OCI-LY7 (cell line): ENCODE results near the gene PIP5K1A. TPM values are rescaled to one million over a fixed set of nuclear protein-coding genes. Genes with fewer than 3 reads are reported as not detected.

ENCODE experiments used
- BruUV-seq: library from RNA; stranded (reverse); fragments of 400-500 nt; replicated peaks from 2 replicates; lab custom pipeline; 2021; lab: Mats Ljungman, UMichigan
- CTCF ChIA-PET: fragments of 300-600 bp; sonication (Branson Sonifier 250); formaldehyde crosslinking; loops from one replicate; lab custom pipeline; 2022; ENCODE audit warnings: antibody characterized with exemption; ENCODE audit not compliant: unreplicated experiment; lab: Charles Lee
- POLR2A ChIA-PET: fragments of 300-600 bp; sonication (Branson Sonifier 250); formaldehyde crosslinking; loops from one replicate; lab custom pipeline; 2022; ENCODE audit warnings: antibody characterized with exemption; lab: Charles Lee
- DNase-seq: peaks from one replicate; pipeline ENCODE4 v3.0.0-alpha.2; 2015; ENCODE audit warnings: low spot score
- H2AFZ ChIP-seq: fragments of 200-600 bp; sonication (generic), shearing (Covaris generic); 2 replicates; pipeline ENCODE4 v1.6.1; 2014; ENCODE audit warnings: mild to moderate bottlenecking, antibody characterized with exemption, low read length, moderate library complexity
- H3K27ac ChIP-seq: fragments of 200-600 bp; sonication (generic); 2 replicates; pipeline ENCODE4 v1.5.1; 2014; ENCODE audit warnings: mixed run types, low read depth, mild to moderate bottlenecking, moderate library complexity, low read length, inconsistent platforms; ENCODE audit not compliant: poor library complexity, severe bottlenecking
- H3K36me3 ChIP-seq: fragments of 200-600 bp; sonication (generic); 2 replicates; pipeline ENCODE4 v1.6.1; 2014; ENCODE audit warnings: mild to moderate bottlenecking, antibody characterized with exemption, low read length, moderate library complexity, mixed read lengths; ENCODE audit not compliant: insufficient read depth
- H3K4me1 ChIP-seq: fragments of 200-600 bp; sonication (generic); 2 replicates; pipeline ENCODE4 v1.5.1; 2014; ENCODE audit warnings: mild to moderate bottlenecking, low read length; ENCODE audit not compliant: insufficient read depth, poor library complexity, severe bottlenecking
- H3K4me2 ChIP-seq: fragments of 200-600 bp; sonication (generic); 2 replicates; pipeline ENCODE4 v1.6.1; 2014; ENCODE audit warnings: mild to moderate bottlenecking, low read length
- H3K4me3 ChIP-seq: fragments of 200-600 bp; sonication (generic); 2 replicates; pipeline ENCODE4 v1.5.1; 2014; ENCODE audit warnings: mild to moderate bottlenecking, low read depth, low read length; ENCODE audit not compliant: poor library complexity, severe bottlenecking
- H3K79me2 ChIP-seq: fragments of 200-600 bp; sonication (generic); 2 replicates; pipeline ENCODE4 v1.6.1; 2016; ENCODE audit warnings: low read depth, mild to moderate bottlenecking, low read length, moderate library complexity, mixed read lengths; ENCODE audit not compliant: insufficient read depth
- H3K9me2 ChIP-seq: fragments of 200-600 bp; sonication (generic); 2 replicates; pipeline ENCODE4 v1.6.1; 2016; ENCODE audit warnings: mild to moderate bottlenecking, low read length, mixed read lengths; ENCODE audit not compliant: insufficient read depth
- H3K9me3 ChIP-seq: fragments of 200-600 bp; sonication (generic); 2 replicates; pipeline ENCODE4 v1.6.1; 2014; ENCODE audit warnings: mild to moderate bottlenecking, mixed run types, low read length, mixed read lengths
- H4K20me1 ChIP-seq: fragments of 200-600 bp; sonication (generic); 2 replicates; pipeline ENCODE4 v1.6.1; 2014; ENCODE audit warnings: mild to moderate bottlenecking, antibody characterized with exemption, low read length, moderate library complexity, mixed read lengths; ENCODE audit not compliant: insufficient read depth
- EZH2phosphoT487 ChIP-seq: fragments of 200-600 bp; sonication (generic); IDR thresholded peaks from 2 replicates; pipeline ENCODE4 v1.6.1; 2018; ENCODE audit warnings: low read depth, borderline replicate concordance, mild to moderate bottlenecking, mixed run types, antibody characterized with exemption, low read length, moderate library complexity, mixed read lengths
- intact Hi-C: fragments of 100-400 bp; cut with micrococcal nuclease; formaldehyde crosslinking; loops from one replicate; pipeline ENCODE4 v1.10.0; 2022; ENCODE audit not compliant: unreplicated experiment
- total RNA-seq, 2 experiments: library from RNA; depleted of rRNA in 1 of 2; stranded (reverse); fragments of >200 nt in 1 of 2; shearing (Covaris generic) in 1 of 2; gene quantifications; 2 replicates each; pipeline ENCODE4 v1.2.3, GENCODE V29; 2014 to 2022
- TF ChIP-seq, protein P1 (sequence below): fragments of 200-600 bp; sonication (generic); conservative IDR thresholded peaks from 2 replicates; pipeline ENCODE4 v1.5.1; 2014; ENCODE audit warnings: mild to moderate bottlenecking, antibody characterized with exemption, low read length, moderate library complexity, mixed read lengths

The PIP5K1A gene
- total RNA-seq, 2 experiments from 2014 or later, result 50.5 to 85.3 TPM

DNA sequence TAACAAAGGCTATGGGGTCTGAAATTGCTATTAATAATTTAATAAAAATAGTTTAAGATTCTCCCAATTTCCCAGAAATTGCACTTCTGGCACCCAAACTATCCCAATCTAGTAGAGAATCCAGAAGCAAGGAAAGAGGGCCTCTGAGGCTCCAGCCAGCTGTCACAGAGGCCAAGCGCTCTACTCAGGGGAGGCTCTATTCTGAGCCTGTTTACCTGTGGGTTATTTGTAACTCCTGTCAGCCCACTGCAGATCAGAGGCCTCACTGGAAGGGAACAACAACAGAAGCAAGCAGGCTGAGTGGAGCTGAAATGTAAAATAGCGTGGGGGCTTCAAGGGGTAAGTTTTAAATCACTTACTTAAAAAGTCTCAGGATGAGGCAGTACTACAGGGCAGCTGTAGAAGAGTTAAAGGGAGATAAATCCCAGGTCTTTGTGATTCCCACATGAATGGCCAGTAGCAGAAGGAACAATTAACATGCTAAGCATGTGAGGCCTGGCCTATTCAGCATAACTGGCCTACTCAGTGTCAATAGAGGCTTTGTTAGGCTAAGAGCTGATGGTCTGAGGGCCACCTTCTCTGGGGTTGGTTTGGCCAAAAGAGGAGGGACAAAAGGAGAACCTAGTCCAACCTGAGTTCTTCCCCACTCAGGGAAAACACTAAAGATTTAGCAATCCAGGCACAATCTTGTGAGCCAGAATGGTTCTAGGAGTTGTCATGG, 96.5 kb downstream of the PIP5K1A start:
- TF ChIP-seq, protein P1, sequence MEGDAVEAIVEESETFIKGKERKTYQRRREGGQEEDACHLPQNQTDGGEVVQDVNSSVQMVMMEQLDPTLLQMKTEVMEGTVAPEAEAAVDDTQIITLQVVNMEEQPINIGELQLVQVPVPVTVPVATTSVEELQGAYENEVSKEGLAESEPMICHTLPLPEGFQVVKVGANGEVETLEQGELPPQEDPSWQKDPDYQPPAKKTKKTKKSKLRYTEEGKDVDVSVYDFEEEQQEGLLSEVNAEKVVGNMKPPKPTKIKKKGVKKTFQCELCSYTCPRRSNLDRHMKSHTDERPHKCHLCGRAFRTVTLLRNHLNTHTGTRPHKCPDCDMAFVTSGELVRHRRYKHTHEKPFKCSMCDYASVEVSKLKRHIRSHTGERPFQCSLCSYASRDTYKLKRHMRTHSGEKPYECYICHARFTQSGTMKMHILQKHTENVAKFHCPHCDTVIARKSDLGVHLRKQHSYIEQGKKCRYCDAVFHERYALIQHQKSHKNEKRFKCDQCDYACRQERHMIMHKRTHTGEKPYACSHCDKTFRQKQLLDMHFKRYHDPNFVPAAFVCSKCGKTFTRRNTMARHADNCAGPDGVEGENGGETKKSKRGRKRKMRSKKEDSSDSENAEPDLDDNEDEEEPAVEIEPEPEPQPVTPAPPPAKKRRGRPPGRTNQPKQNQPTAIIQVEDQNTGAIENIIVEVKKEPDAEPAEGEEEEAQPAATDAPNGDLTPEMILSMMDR, result no peak
- TF ChIP-seq EZH2phosphoT487, result no peak
- CTCF ChIA-PET, result no interaction called here
- intact Hi-C loops, result no loop called here
- H3K4me3 ChIP-seq, result no peak overlapping the region
- POLR2A ChIA-PET, result interaction anchor here (0.5 to 0.8 kb wide), 2 partner anchors 17 to 40 kb away, joined by 4 to 5 read pairs; partner anchors contain the start of gene PSMD4
- DNase-seq, result no peak
- no peaks in the 10 kb centered on the region for H3K4me1 ChIP-seq
- no peaks in the 10 kb centered on the region for H3K9me3 ChIP-seq
- H3K79me2 ChIP-seq, result no peaks in the 10 kb centered on the region
- BruUV-seq, result no TSS peak
- peaks cover 95% of the 10 kb centered on the region for H3K36me3 ChIP-seq
- no peak overlapping the region for H3K27ac ChIP-seq
- no peaks in the 10 kb centered on the region for H4K20me1 ChIP-seq
- H3K4me2 ChIP-seq, result no peak overlapping the region
- H3K9me2 ChIP-seq, result no peaks in the 10 kb centered on the region
- H2AFZ ChIP-seq, result no peak overlapping the region

Other genes with a start within 250 kb of the PIP5K1A start
- 50.9 and 64.7 TPM in 2 replicates for gene CERS2, start 223.7 kb upstream of the PIP5K1A start, total RNA-seq (2014; rRNA removed; shearing (Covaris generic))
- 92.8 and 96.6 TPM in 2 replicates for gene CERS2, start 223.7 kb upstream of the PIP5K1A start, total RNA-seq (2022)
- gene ANXA9, start 216.3 kb upstream of the PIP5K1A start, total RNA-seq (2014; rRNA removed; shearing (Covaris generic)), result 0.67 and 1.1 TPM in 2 replicates
- gene ANXA9, start 216.3 kb upstream of the PIP5K1A start, total RNA-seq (2022), result 0.39 and 0.65 TPM in 2 replicates
- gene MINDY1, start 191.7 kb upstream of the PIP5K1A start, total RNA-seq (2014; rRNA removed; shearing (Covaris generic)), result 3.8 and 8.5 TPM in 2 replicates
- gene MINDY1, start 191.7 kb upstream of the PIP5K1A start, total RNA-seq (2022), result 10.2 and 13.8 TPM in 2 replicates
- 15.4 and 18.8 TPM in 2 replicates for gene PRUNE1, start 190.1 kb upstream of the PIP5K1A start, total RNA-seq (2014; rRNA removed; shearing (Covaris generic))
- 20.4 and 20.8 TPM in 2 replicates for gene PRUNE1, start 190.1 kb upstream of the PIP5K1A start, total RNA-seq (2022)
- gene BNIPL, start 162.0 kb upstream of the PIP5K1A start, total RNA-seq (2014; rRNA removed; shearing (Covaris generic)), result 1.6 and 2.1 TPM in 2 replicates
- gene BNIPL, start 162.0 kb upstream of the PIP5K1A start, total RNA-seq (2022), result 0.74 and 3.2 TPM in 2 replicates
- 0.54 TPM in 1 of 2 replicates, not detected in the other for gene C1orf56, start 150.8 kb upstream of the PIP5K1A start, total RNA-seq (2014; rRNA removed; shearing (Covaris generic))
- gene C1orf56, start 150.8 kb upstream of the PIP5K1A start, total RNA-seq (2022), result 0.25 TPM in 1 of 2 replicates, not detected in the other
- gene CDC42SE1, start 138.9 kb upstream of the PIP5K1A start, total RNA-seq (2014; rRNA removed; shearing (Covaris generic)), result 44.1 and 48.2 TPM in 2 replicates
- gene CDC42SE1, start 138.9 kb upstream of the PIP5K1A start, total RNA-seq (2022), result 59.5 and 63.3 TPM in 2 replicates
- gene MLLT11, start 138.2 kb upstream of the PIP5K1A start, total RNA-seq (2014; rRNA removed; shearing (Covaris generic)), result 4.2 and 4.7 TPM in 2 replicates
- 4.7 and 4.8 TPM in 2 replicates for gene MLLT11, start 138.2 kb upstream of the PIP5K1A start, total RNA-seq (2022)
- 14.7 and 17.2 TPM in 2 replicates for gene GABPB2, start 127.8 kb upstream of the PIP5K1A start, total RNA-seq (2014; rRNA removed; shearing (Covaris generic))
- 18.2 and 20.0 TPM in 2 replicates for gene GABPB2, start 127.8 kb upstream of the PIP5K1A start, total RNA-seq (2022)
- gene SEMA6C, start 51.9 kb upstream of the PIP5K1A start, total RNA-seq (2014; rRNA removed; shearing (Covaris generic)), result 0.54 and 1.1 TPM in 2 replicates
- gene SEMA6C, start 51.9 kb upstream of the PIP5K1A start, total RNA-seq (2022), result 1.9 and 2.0 TPM in 2 replicates
- 7.7 and 12.5 TPM in 2 replicates for gene TNFAIP8L2, start 41.9 kb upstream of the PIP5K1A start, total RNA-seq (2014; rRNA removed; shearing (Covaris generic))
- 9.0 and 9.2 TPM in 2 replicates for gene TNFAIP8L2, start 41.9 kb upstream of the PIP5K1A start, total RNA-seq (2022)
- gene LYSMD1, start 32.6 kb upstream of the PIP5K1A start, total RNA-seq (2014; rRNA removed; shearing (Covaris generic)), result 6.2 and 9.2 TPM in 2 replicates
- 3.4 and 3.7 TPM in 2 replicates for gene LYSMD1, start 32.6 kb upstream of the PIP5K1A start, total RNA-seq (2022)
- 70.9 and 78.0 TPM in 2 replicates for gene SCNM1, start 32.4 kb upstream of the PIP5K1A start, total RNA-seq (2014; rRNA removed; shearing (Covaris generic))
- 54.1 and 63.1 TPM in 2 replicates for gene SCNM1, start 32.4 kb upstream of the PIP5K1A start, total RNA-seq (2022)
- not detected in 2 replicates for gene TMOD4, start 22.6 kb upstream of the PIP5K1A start, total RNA-seq (2014; rRNA removed; shearing (Covaris generic))
- gene TMOD4, start 22.6 kb upstream of the PIP5K1A start, total RNA-seq (2022), result 1.4 and 2.4 TPM in 2 replicates
- gene VPS72, start 8.4 kb upstream of the PIP5K1A start, total RNA-seq (2014; rRNA removed; shearing (Covaris generic)), result 51.1 and 65.9 TPM in 2 replicates
- gene VPS72, start 8.4 kb upstream of the PIP5K1A start, total RNA-seq (2022), result 54.3 and 67.9 TPM in 2 replicates
- gene PSMD4, start 56.2 kb downstream of the PIP5K1A start, total RNA-seq (2014; rRNA removed; shearing (Covaris generic)), result 118 and 134 TPM in 2 replicates
- 137 and 150 TPM in 2 replicates for gene PSMD4, start 56.2 kb downstream of the PIP5K1A start, total RNA-seq (2022)
- 18.0 and 20.9 TPM in 2 replicates for gene ZNF687, start 83.7 kb downstream of the PIP5K1A start, total RNA-seq (2014; rRNA removed; shearing (Covaris generic))
- gene ZNF687, start 83.7 kb downstream of the PIP5K1A start, total RNA-seq (2022), result 31.6 and 31.7 TPM in 2 replicates
- gene PI4KB, start 128.9 kb downstream of the PIP5K1A start, total RNA-seq (2014; rRNA removed; shearing (Covaris generic)), result 36.9 and 38.0 TPM in 2 replicates
- gene PI4KB, start 128.9 kb downstream of the PIP5K1A start, total RNA-seq (2022), result 50.6 and 60.4 TPM in 2 replicates
- 99.7 and 122 TPM in 2 replicates for gene RFX5, start 148.7 kb downstream of the PIP5K1A start, total RNA-seq (2014; rRNA removed; shearing (Covaris generic))
- gene RFX5, start 148.7 kb downstream of the PIP5K1A start, total RNA-seq (2022), result 115 and 131 TPM in 2 replicates
- gene SELENBP1, start 174.2 kb downstream of the PIP5K1A start, total RNA-seq (2014; rRNA removed; shearing (Covaris generic)), result not detected in 2 replicates
- not detected in 2 replicates for gene SELENBP1, start 174.2 kb downstream of the PIP5K1A start, total RNA-seq (2022)
- gene PSMB4, start 201.0 kb downstream of the PIP5K1A start, total RNA-seq (2014; rRNA removed; shearing (Covaris generic)), result 230 and 301 TPM in 2 replicates
- 240 and 242 TPM in 2 replicates for gene PSMB4, start 201.0 kb downstream of the PIP5K1A start, total RNA-seq (2022)